Prostate gland (tissue), 2 donors: ENCODE measurements around the gene LPCAT1. TPM values are rescaled to one million over a fixed set of nuclear protein-coding genes. Genes with fewer than 3 reads are reported as not detected.

ENCODE experiments used
- DNase-seq: peaks from one replicate; pipeline ENCODE4 v3.0.0-alpha.2; 2019; ENCODE audit warnings: low spot score
- H3K27ac ChIP-seq, 2 donors: fragments of 200-600 bp; sonication (generic); 2 replicates each; pipeline ENCODE4 v1.5.1; 2017 to 2019
- H3K27me3 ChIP-seq: fragments of 200-600 bp; sonication (generic); replicated peaks from 2 replicates; pipeline ENCODE4 v1.5.1; 2019; ENCODE audit not compliant: insufficient read depth
- H3K36me3 ChIP-seq, 2 donors: fragments of 200-600 bp; sonication (generic); 1 replicate in 1 of 2; 2 replicates in 1 of 2; pipeline versions ENCODE4 v1.5.1 to v1.8.1; 2017 to 2019
- H3K4me1 ChIP-seq: fragments of 200-600 bp; sonication (generic); replicated peaks from 2 replicates; pipeline ENCODE4 v1.5.1; 2019
- H3K4me3 ChIP-seq, 2 donors: fragments of 200-600 bp; sonication (generic); 2 replicates each; pipeline ENCODE4 v1.5.1; 2017 to 2019
- H3K9me3 ChIP-seq: fragments of 200-600 bp; sonication (generic); 2 replicates; pipeline ENCODE4 v1.5.1; 2017
- POLR2A ChIP-seq: fragments of 450-650 bp; IDR thresholded peaks from one replicate; pipeline ENCODE4 v1.6.1; 2016; ENCODE audit warnings: antibody characterized with exemption, mild to moderate bottlenecking
- POLR2AphosphoS5 ChIP-seq: sonication (generic); formaldehyde crosslinking; IDR thresholded peaks from one replicate; pipeline ENCODE4 v1.6.1; 2017; ENCODE audit warnings: antibody characterized with exemption
- WGBS: methylation state at CpG from one replicate; pipeline ENCODE4 v1.1.5; 2018; 5-methylcytosine and 5-hydroxymethylcytosine counted together
- intact Hi-C: fragments of 100-400 bp; cut with DNase I; formaldehyde crosslinking; loops from one replicate; pipeline ENCODE4 v1.14.2; 2022
- total RNA-seq, 2 donors: library from RNA; depleted of rRNA; stranded (reverse); fragments of >200 nt; gene quantifications; one replicate each; pipeline ENCODE4 v1.1.0, GENCODE V29; 2016
- TF ChIP-seq, protein P1 (sequence below), 4 experiments: fragments of 200-600 bp in 2 of 4; fragments of 450-650 bp in 2 of 4; sonication (generic) in 2 of 4; IDR thresholded peaks; 1 replicate in 3 of 4; 2 replicates in 1 of 4; pipeline ENCODE4 v1.5.1; 2016 to 2019; ENCODE audit warnings: antibody characterized with exemption in 4 of 4, mild to moderate bottlenecking in 2 of 4, moderate library complexity in 2 of 4

The LPCAT1 gene
- total RNA-seq, 2 donors from 2014 or later: 22.6 to 23.9 TPM

DNA sequence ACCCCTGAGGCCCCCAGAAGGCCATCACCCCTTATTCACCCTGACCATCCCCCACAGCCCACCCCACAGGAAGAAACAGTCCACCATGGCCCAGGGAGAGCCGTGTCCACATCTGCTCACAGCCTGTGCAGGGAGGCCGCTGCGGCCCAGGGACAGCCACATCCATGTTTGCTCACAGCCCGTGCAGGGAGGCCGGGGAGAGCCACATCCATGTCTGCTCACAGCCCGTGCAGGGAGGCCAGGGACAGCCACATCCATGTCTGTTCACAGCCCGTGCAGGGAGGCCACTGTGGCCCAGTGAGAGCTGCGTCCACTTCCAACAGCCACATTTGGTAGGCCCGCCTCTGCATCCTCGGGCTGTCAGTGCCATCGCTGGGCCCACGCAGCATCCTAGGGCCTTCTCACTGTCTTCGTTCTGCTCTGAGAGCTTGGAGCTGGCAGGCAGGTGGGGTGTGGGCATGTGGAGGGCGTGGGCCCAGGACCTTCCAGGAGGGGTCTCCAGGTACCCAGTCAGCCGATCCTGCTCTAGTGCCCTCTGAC lies 38.1 kb downstream of the LPCAT1 start:
- no peaks in the 10 kb centered on the region for H3K4me1 ChIP-seq
- 89% methylated on average over 12 of the region's 15 CpGs for WGBS
- DNase-seq: no peak
- H3K27me3 ChIP-seq: no peaks in the 10 kb centered on the region
- TF ChIP-seq POLR2AphosphoS5 (no peak), POLR2A (no peak)
- TF ChIP-seq, protein P1, sequence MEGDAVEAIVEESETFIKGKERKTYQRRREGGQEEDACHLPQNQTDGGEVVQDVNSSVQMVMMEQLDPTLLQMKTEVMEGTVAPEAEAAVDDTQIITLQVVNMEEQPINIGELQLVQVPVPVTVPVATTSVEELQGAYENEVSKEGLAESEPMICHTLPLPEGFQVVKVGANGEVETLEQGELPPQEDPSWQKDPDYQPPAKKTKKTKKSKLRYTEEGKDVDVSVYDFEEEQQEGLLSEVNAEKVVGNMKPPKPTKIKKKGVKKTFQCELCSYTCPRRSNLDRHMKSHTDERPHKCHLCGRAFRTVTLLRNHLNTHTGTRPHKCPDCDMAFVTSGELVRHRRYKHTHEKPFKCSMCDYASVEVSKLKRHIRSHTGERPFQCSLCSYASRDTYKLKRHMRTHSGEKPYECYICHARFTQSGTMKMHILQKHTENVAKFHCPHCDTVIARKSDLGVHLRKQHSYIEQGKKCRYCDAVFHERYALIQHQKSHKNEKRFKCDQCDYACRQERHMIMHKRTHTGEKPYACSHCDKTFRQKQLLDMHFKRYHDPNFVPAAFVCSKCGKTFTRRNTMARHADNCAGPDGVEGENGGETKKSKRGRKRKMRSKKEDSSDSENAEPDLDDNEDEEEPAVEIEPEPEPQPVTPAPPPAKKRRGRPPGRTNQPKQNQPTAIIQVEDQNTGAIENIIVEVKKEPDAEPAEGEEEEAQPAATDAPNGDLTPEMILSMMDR (IDR thresholded peaks at IDR 0.05): no peak
- H3K4me3 ChIP-seq: no peak overlapping the region
- peaks cover 0 to 12% of the 10 kb centered on the region in 2 donors for H3K36me3 ChIP-seq
- H3K27ac ChIP-seq: no peak overlapping the region
- intact Hi-C loops: no loop called here
- H3K9me3 ChIP-seq: no peaks in the 10 kb centered on the region

DNA sequence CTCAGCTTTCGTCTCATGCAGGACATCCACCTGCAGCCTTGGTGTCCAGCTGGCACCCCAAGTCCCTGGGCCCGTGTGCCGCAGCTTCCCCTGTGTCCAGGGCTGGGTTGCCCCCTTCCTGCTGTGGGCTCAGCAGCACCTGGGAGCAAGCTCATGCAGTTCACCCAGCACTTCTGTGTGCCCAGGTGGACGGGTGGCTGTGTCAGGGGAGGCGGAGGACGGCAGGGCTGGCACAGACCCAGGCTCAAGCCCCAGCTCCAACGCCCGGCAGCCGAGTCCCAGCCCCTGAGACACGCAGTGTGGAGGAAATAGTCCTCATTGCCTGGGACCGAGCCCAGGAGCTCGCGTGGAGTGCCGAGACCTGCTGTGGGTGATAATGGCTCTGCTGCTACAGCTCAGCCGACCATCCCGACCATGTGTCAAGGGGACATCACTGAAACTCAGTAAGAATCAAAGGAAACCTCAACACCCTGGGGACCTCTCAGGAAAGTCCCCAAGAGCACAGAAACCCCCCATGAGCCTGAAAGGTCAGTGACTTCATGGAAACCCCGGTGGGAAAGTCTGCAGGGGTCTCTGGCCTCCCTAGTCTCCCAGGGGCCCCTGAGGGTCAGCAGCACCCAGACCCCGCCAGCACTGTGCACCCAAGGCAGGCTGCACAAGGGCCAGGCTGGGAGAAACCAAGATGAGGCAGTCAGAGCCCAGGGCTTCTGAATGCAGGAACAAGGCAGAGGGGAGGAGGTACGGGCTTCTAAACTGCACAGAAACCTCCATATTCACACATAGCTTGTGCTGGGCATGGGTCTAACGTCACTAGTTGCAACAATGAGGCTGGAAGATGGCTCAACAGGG lies 38.8 kb downstream of the LPCAT1 start:
- no peak overlapping the region for H3K27ac ChIP-seq
- TF ChIP-seq POLR2AphosphoS5 (no peak), POLR2A (no peak)
- TF ChIP-seq, protein P1 (IDR thresholded peaks at IDR 0.05): no peak
- H3K4me1 ChIP-seq: no peaks in the 10 kb centered on the region
- H3K9me3 ChIP-seq: no peaks in the 10 kb centered on the region
- H3K27me3 ChIP-seq: no peaks in the 10 kb centered on the region
- intact Hi-C loops: no loop called here
- H3K36me3 ChIP-seq: peaks cover 0 to 12% of the 10 kb centered on the region in 2 donors
- WGBS: 88% methylated on average over 20 of the region's 20 CpGs
- no peak overlapping the region for H3K4me3 ChIP-seq
- DNase-seq: no peak

DNA sequence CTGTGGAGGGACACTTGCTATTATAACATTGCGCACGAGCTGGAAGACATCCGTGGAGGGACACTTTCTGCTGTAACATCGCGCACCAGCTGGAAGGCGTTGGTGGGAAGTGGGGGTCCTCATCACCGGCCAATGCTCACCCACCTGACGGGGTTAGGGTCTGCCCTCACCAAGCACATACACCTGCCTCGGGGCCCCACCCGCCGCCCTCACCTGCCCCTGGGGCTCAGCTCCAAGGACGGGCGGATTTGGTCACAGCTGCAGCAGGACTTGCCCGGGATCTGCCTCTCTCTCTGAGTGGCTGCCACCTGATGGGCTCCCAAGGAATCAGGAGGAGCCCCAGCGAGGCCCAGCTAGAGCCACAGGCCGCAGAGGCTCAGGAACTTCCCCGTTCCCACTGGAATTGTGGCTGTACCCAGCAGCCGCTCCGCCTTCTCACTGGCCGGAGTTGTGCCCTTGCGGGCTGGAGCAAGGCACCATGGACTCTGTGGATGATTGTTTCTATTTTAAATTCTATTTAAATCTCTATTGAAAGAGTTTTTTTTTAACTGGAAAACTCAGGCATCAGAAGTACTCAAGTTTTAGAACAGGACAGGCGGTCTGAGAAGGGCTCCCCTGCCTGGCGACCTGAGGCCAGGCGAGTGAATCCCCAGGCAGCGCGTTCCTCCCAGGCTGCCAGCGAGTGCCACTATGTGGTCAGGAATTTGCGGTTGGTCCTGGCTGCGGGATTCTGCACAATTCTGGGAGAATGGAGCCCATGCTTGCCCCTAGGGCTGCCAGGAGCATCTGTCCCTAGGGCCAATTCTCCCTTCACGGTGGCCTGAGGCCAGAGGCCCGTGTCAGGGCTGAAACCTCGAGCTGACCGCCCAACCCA lies 39.7 kb downstream of the LPCAT1 start:
- no peaks in the 10 kb centered on the region for H3K9me3 ChIP-seq
- no peaks in the 10 kb centered on the region for H3K4me1 ChIP-seq
- H3K4me3 ChIP-seq: no peak overlapping the region
- 89% methylated on average over 33 of the region's 33 CpGs for WGBS
- peaks cover 0 to 12% of the 10 kb centered on the region in 2 donors for H3K36me3 ChIP-seq
- no peak overlapping the region for H3K27ac ChIP-seq
- no peak for DNase-seq
- TF ChIP-seq, protein P1 (IDR thresholded peaks at IDR 0.05): no peak
- TF ChIP-seq POLR2A: no peak
- intact Hi-C loops: no loop called here
- H3K27me3 ChIP-seq: no peaks in the 10 kb centered on the region

GRCh38 chr5:1483064-1483463 lies 40.7 kb downstream of the LPCAT1 start:
- H3K27ac ChIP-seq: no peak overlapping the region
- DNase-seq: no peak
- peaks cover 0 to 12% of the 10 kb centered on the region in 2 donors for H3K36me3 ChIP-seq
- 88% methylated on average over 13 of the region's 13 CpGs for WGBS
- no peak overlapping the region for H3K4me3 ChIP-seq
- intact Hi-C loops: no loop called here
- H3K9me3 ChIP-seq: no peaks in the 10 kb centered on the region
- H3K4me1 ChIP-seq: no peaks in the 10 kb centered on the region
- H3K27me3 ChIP-seq: no peaks in the 10 kb centered on the region
- TF ChIP-seq POLR2A (no peak), POLR2AphosphoS5 (no peak)
- TF ChIP-seq, protein P1 (IDR thresholded peaks at IDR 0.05): no peak
